ENCODE measurements around the gene PSKH1.

The PSKH1 gene

GRCh38 chr16:67932462-67932840 lies 39.4 kb downstream of the PSKH1 start:
- no peak for TF ChIP-seq CEBPB (IDR thresholded peaks at IDR 0.05)
- TF ChIP-seq FOXM1 (IDR thresholded peaks at IDR 0.05; ENCODE audit: borderline replicate concordance, low read depth) = no peak
- TF ChIP-seq, protein P1, sequence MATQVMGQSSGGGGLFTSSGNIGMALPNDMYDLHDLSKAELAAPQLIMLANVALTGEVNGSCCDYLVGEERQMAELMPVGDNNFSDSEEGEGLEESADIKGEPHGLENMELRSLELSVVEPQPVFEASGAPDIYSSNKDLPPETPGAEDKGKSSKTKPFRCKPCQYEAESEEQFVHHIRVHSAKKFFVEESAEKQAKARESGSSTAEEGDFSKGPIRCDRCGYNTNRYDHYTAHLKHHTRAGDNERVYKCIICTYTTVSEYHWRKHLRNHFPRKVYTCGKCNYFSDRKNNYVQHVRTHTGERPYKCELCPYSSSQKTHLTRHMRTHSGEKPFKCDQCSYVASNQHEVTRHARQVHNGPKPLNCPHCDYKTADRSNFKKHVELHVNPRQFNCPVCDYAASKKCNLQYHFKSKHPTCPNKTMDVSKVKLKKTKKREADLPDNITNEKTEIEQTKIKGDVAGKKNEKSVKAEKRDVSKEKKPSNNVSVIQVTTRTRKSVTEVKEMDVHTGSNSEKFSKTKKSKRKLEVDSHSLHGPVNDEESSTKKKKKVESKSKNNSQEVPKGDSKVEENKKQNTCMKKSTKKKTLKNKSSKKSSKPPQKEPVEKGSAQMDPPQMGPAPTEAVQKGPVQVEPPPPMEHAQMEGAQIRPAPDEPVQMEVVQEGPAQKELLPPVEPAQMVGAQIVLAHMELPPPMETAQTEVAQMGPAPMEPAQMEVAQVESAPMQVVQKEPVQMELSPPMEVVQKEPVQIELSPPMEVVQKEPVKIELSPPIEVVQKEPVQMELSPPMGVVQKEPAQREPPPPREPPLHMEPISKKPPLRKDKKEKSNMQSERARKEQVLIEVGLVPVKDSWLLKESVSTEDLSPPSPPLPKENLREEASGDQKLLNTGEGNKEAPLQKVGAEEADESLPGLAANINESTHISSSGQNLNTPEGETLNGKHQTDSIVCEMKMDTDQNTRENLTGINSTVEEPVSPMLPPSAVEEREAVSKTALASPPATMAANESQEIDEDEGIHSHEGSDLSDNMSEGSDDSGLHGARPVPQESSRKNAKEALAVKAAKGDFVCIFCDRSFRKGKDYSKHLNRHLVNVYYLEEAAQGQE (IDR thresholded peaks at IDR 0.05; ENCODE audit: low read depth) = no peak
- no peak for TF ChIP-seq EGR1 (IDR thresholded peaks at IDR 0.05)
- TF ChIP-seq TAF1 (IDR thresholded peaks at IDR 0.05; ENCODE audit: low read depth) = no peak
- no peak for TF ChIP-seq NFIC (IDR thresholded peaks at IDR 0.05)
- TF ChIP-seq ZBTB7A (IDR thresholded peaks at IDR 0.05; ENCODE audit: low read depth) = no peak

- TF ChIP-seq CEBPB (IDR thresholded peaks at IDR 0.05) (no peak), TEAD4 (IDR thresholded peaks at IDR 0.05) (no peak), CREB1 (IDR thresholded peaks at IDR 0.05; ENCODE audit: low read depth) (no peak), YY1 (IDR thresholded peaks at IDR 0.05; ENCODE audit: low read depth) (no peak), NFIC (IDR thresholded peaks at IDR 0.05) (no peak), RAD21 (IDR thresholded peaks at IDR 0.05; ENCODE audit: low read depth) (no peak), ZBTB7A (IDR thresholded peaks at IDR 0.05; ENCODE audit: low read depth) (no peak)
- TF ChIP-seq, protein P1 (IDR thresholded peaks at IDR 0.05; ENCODE audit: low read depth) = no peak
- TF ChIP-seq, protein P2, sequence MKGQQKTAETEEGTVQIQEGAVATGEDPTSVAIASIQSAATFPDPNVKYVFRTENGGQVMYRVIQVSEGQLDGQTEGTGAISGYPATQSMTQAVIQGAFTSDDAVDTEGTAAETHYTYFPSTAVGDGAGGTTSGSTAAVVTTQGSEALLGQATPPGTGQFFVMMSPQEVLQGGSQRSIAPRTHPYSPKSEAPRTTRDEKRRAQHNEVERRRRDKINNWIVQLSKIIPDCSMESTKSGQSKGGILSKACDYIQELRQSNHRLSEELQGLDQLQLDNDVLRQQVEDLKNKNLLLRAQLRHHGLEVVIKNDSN (IDR thresholded peaks at IDR 0.05) = no peak
- TF ChIP-seq, protein P3, sequence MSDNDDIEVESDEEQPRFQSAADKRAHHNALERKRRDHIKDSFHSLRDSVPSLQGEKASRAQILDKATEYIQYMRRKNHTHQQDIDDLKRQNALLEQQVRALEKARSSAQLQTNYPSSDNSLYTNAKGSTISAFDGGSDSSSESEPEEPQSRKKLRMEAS (IDR thresholded peaks at IDR 0.05) = no peak
These were observed 40.8 kb downstream of the PSKH1 start for GRCh38 chr16:67933805-67934204.

DNA sequence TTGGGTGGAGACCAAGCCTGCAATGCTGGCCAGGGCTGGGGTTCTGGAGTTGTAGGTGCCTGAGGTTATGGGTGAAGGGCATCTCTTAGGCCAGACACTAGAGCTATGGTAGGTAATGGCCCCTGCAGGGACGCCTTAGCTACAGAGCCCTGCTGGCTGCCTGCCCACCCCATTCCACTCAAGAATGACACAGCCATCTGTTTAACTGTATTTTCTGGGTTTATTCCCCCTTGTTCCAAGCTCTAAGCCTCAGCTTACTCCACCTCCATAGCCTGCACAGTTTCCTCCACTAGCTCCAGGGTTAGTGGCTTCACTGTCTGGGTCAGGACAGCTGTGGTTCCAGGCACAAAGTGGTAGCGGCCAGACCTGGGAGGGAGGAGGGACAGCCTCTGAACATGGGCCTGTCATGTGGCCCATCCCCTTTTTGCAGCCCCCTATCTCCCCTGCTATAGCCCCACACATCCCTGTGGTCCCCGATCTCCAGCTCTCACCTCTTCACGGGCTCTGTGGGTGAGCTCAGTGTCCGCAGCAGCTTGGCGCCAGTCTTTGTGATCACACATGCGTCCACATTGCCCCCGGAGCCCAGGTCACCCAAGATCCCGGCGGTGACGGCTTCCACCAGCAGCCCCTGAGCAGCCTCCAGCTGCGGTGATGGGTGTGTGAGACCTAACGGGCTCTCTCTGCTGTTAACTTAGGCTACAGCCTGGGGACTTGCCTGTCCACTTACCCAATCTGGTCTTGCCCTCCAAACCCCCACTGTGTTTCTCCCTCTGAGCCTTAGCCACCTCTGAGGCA lies 41.4 kb downstream of the PSKH1 start:
- TF ChIP-seq, protein P2 (IDR thresholded peaks at IDR 0.05) = no peak
- TF ChIP-seq RAD21 (IDR thresholded peaks at IDR 0.05; ENCODE audit: low read depth) = no peak
- no peak for TF ChIP-seq YY1 (IDR thresholded peaks at IDR 0.05; ENCODE audit: low read depth)
- TF ChIP-seq ZBTB7A (IDR thresholded peaks at IDR 0.05; ENCODE audit: low read depth) = no peak

DNA sequence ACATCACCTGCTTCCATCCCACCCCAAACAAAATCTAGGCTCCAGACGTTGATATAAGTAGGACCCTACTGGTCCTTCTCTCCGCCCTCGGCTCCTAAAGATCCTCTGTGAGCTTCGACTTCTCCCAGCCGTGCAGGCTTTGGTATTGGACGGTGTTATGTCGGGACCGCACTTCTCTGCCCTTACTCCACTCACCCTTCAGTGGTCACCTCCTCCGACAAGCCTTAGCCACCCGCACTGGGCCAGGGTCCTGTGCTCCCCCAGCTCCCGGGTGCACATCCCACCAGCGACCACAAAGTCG lies 42.0 kb downstream of the PSKH1 start:
- TF ChIP-seq YY1 (IDR thresholded peaks at IDR 0.05; ENCODE audit: low read depth) = no peak
- TF ChIP-seq TCF12 (IDR thresholded peaks at IDR 0.05; ENCODE audit: low read depth) = no peak
- no peak for TF ChIP-seq TAF1 (IDR thresholded peaks at IDR 0.05; ENCODE audit: low read depth)
- no peak for TF ChIP-seq FOXM1 (IDR thresholded peaks at IDR 0.05; ENCODE audit: borderline replicate concordance, low read depth)
- no peak for TF ChIP-seq CEBPB (IDR thresholded peaks at IDR 0.05)
- TF ChIP-seq, protein P3 (IDR thresholded peaks at IDR 0.05) = no peak
- no peak for TF ChIP-seq RAD21 (IDR thresholded peaks at IDR 0.05; ENCODE audit: low read depth)
- TF ChIP-seq ZBTB7A (IDR thresholded peaks at IDR 0.05; ENCODE audit: low read depth) = no peak
- TF ChIP-seq EGR1 (IDR thresholded peaks at IDR 0.05) = no peak
- no peak for TF ChIP-seq EP300 (IDR thresholded peaks at IDR 0.05; ENCODE audit: borderline replicate concordance)
- TF ChIP-seq TEAD4 (IDR thresholded peaks at IDR 0.05) = no peak
- no peak for TF ChIP-seq CREB1 (IDR thresholded peaks at IDR 0.05; ENCODE audit: low read depth)
- TF ChIP-seq, protein P2 (IDR thresholded peaks at IDR 0.05) = no peak
- TF ChIP-seq, protein P1 (IDR thresholded peaks at IDR 0.05; ENCODE audit: low read depth) = no peak
- no peak for TF ChIP-seq NFIC (IDR thresholded peaks at IDR 0.05)

All from Ishikawa (cell line).